Muscle of back (tissue), 11 donors: ENCODE data around the gene RPL22. TPM values are rescaled to one million over a fixed set of nuclear protein-coding genes. Genes with fewer than 3 reads are reported as not detected.

ENCODE experiments used
- DNase-seq, 3 donors: peaks; one replicate each; pipeline versions ENCODE4 v3.0.0 to v3.0.0-alpha.2; 2013
- polyA plus RNA-seq, 10 donors: library from polyadenylated mRNA; unstranded; fragments of 120-200 nt; gene quantifications; one replicate each; pipeline ENCODE4 v1.2.1, GENCODE V29; 2013; ENCODE audit not compliant: insufficient read length in 10 of 10

The RPL22 gene
- polyA plus RNA-seq, 10 donors = 567 to 780 (median 631) TPM

DNA sequence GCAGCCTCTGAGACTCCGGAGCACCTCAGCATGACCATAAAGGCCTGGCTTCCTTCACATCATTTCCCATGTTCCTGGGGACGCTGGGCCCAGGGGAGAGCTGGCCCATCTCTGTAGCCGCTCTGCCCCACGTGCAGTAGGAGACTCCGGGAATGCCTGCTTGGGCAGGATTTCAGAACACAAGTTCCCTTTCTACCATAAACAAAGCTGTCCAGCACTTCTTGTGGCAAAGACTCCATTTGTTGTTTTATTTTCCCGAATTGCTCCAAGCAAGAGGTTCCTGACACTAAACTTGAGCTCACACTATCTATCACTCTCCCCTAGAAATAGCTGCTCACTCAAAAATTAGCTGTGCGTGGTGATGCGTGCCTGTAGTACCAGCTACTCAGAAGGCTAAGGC lies 41.2 kb downstream of the RPL22 start:
- DNase-seq = no peak

DNA sequence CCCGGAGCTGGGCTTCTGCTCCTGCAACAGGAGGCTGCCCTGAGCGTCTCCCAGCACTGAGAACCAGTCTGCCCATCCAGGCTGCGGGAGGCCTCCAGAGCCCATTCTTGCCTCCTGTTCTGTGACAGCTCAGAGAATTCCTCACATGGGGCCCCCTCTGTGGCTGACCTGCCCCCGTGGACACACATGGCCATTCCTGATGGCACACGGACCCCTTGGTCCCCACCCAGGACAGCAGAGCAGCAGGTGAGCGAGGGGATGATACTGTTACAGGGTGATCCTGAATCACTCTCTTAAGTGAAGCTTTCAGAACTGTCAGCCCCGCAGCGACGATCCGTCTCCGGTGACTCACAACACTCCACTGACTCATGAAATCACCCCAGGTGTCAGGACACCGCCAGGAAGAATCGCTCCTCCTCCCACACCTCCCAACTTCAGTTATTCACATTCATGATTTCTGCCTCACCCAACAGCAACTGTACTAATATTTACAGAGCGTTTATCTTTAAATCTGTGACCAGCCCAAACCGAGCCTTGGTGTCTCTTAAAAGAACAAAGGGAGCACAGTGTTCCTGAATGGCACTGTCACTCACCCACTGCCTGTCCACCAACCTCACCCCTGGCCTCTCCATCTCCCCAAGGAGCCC lies 41.7 kb downstream of the RPL22 start:
- no peak for DNase-seq

DNA sequence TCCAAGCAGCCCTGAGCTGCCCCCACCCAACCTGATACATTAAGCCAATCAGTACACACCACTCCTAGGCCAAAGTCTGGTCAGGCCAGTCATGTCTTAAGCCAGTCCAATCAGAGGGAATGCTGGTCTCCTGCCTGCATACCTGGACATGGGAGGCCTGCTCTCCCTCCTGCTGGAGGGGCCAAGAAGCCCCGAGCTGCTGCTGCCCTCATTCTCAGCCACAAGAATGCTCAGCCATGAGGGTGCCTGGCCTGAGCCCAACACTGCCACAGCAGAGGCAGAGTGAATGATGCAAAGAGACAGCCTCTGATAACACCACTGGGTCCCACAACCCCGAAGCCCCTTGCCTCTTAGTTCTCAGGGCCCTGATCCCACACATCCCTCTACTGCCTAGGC lies 42.3 kb downstream of the RPL22 start:
- no peak for DNase-seq

DNA sequence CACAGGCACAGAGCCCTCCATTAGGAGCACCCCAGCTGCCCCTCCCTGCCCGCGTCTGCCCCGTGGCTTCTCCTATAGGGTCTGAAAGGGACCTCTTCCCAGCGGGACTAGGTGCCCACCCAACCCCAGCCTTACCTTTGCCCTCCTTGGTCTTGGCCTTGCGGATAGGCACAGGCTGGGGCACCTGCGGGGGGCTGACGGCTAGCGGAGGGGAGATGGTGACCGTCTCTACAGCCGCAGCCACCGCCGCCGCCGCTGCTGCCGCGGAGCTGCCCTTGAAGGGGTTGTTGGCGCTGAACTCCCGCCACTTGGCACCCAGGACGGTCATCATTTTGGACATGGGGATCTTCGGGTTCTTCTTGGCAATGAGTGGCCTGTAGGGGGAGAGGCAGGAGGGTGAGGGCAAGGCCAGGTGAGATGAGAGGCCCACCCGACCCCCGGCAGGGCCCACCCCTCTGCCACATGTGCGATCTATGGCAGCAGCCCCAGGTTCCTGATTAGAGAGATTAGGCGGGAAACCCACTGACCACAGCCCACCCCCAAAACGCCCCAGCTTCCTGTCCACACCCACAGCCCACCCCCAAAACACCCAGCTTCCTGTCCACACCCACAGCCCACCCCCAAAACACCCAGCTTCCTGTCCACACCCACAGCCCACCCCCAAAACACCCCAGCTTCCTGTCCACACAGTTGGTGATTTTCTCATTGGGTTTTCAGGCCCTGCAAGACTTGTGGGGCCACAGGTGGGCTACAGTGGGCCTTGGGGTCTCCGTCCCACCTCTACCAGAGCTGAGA lies 44.7 kb downstream of the RPL22 start:
- no peak for DNase-seq

DNA sequence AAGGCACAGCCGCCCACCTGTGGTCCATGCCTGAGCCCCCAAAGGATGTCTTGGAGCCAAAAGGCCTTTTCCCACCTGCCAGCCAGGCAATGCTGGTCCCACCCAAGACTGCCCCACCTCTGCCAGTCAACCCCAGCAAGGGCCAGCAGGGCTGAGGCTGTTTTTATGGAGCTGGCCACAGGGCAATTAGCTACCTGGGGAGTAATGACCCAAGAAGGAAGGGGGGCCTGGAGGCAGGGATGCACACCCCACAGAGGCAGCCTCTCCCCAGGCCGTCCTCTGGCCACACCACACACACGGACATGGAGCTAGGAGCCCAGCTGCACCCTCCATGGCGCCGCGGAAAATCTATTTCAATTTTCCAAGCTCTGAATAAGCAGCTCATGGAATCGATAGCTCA lies 46.5 kb downstream of the RPL22 start:
- no peak for DNase-seq

DNA sequence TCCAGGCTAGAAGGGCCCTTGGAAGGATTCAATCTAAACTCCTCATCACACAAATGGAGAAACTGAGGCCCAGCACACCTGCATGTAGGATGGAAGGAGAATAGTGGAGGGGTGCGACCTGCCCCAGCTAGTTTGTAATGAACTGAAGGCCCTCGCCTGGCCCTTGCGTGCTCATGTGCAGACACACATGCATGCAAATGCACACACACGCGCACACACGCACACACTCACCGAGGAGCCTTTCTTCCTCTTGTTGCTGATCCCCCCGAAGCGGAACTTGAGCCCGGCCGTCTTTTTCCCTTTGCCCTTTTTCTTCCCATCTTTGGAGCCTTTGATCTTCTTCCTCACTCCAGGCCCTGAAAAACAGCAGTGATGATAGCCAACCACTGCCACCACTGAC lies 47.2 kb downstream of the RPL22 start:
- DNase-seq = no peak

DNA sequence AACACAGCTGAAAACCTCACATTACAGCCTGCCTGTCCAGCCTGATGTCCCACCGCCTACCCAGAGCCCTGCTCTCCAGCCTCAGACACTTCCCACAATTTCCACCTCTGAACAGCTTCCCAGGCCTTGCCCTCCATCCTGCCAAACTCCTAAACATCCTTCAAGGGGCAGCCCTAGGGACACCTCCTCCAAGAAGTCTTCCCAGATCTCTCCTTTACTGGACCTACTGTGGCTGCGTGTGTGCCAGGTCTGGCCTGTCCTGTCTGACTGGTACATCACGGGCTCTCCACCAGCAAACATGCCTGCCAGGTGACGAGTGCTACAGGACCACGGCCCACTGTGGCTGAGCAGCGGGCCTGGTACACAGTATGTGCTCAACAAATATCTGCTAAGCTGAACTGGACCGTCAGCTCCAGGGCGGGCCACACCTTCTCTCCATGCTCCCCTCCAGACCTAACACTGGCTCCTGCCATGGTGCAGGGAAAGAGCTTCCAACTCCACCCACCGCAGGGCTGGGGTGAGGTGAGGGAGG lies 48.0 kb downstream of the RPL22 start:
- DNase-seq = no peak

DNA sequence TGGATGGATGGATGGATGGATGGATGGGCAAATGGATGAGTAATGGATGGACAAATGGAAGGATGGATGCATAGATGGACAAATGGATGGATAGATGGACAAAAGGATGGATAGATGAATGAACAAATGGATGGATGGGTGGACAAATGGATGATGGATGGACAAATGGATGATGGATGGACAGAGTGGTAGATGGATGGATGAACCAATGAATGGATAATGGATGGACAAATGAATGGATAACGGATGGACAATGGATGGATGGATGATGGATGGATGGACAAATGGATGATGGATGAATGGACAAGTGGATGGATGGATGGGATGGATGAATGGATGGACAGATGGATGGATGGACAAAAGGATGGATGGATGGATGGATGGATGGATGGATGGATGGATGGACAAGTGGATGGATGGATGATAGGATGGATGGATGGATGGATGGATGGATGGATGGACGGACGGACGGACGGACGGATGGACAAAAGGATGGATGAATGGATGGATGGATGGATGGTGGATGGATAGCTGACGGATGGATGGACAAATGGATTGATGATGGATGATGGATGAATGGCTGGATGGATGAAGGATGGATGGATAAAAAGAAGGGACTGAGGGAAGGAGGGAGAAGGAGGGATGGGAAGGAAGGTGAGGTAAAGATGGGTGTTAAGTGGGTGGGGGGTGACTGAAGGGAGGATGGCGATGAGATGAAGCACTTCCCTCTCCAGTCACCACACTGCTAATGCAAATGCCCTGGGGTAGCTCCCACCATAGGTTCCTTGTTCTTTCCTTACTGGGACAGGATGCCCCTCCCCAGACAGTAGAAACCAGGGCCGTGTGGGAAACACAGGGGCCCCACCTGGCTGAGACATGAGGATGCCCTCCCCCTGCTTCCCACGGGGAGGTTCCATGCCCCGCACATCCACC lies 49.1 kb downstream of the RPL22 start:
- no peak for DNase-seq

DNA sequence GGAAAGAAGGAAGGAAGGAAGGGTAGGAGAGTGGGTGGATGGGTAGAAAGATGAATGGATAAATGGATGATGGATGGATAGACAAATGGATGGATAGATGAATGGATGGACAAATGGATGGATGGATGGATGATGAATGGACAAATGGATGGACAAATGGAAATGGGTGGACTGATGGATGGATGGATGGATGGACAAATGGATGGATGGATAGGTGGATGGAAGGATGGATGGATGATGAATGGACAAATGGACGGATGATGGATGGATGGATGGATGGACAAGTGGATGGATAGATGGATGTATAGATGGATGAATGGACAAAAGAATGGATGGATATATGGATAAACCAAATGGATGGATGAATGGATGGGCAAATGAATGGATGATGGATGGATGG lies 49.8 kb downstream of the RPL22 start:
- no peak for DNase-seq

DNA sequence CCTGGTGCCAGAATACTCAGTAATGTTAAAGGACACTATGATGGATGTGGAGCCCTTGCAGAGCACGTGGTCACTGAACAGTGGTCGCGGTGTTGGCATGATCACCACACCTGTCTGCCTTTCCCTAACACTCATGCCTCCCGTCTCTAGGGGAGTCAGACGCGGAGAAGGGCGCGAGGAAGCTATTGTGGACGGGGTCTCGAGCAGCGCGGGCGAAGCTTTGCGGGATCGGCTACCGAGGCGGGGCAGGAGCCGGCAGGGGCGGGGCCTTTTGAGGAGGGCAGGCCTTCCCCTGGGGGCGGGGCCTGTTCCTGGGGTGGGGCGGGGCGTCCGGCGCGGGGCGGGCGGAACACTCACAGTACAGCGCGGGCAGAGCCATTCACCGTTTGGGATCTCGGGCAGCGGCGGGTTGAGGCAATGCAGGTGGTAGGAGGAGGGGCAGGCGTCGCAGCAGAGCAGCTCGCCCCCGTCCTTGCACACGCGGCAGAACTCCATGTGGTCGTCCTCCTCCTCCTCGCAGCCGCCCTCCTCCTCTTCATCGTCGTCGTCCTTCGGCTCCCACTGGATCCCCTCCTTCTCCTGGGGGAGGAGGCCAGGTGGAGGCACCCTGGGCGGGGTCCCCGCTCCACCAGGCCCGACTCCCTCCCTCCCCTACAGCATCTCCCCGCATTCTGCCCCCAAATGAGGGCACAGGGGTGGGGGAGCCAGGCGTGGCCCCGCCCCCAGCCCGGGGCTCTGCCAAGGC lies 50.7 kb downstream of the RPL22 start:
- peak in 1 of 3 donors; percentile 19 for DNase-seq

DNA sequence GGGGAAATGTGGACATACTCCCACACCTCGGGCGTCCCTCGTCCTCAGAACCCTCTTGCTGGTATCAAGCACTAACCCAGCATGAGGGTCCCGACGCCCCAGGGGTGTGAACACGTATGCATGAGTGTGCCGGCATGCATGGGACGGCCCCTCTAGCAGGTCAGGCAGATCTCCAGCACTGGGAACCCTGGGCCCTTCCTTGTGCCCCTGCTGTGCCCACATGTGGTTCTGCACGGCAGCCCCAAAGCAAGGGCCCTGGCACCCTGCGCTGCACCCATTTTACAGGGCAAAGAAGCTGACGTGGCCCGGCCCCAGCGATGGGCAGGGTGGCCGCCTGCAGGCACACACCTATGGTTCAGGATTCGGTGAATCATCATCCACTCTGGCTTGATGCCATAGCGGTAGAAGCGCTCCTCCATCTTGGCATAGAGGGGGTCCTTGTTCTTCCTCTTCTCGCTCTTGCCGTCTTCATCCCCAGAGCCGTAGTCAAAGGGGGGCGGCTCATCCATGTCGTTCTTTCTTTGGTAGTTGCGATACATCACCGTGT lies 53.5 kb downstream of the RPL22 start:
- no peak for DNase-seq

DNA sequence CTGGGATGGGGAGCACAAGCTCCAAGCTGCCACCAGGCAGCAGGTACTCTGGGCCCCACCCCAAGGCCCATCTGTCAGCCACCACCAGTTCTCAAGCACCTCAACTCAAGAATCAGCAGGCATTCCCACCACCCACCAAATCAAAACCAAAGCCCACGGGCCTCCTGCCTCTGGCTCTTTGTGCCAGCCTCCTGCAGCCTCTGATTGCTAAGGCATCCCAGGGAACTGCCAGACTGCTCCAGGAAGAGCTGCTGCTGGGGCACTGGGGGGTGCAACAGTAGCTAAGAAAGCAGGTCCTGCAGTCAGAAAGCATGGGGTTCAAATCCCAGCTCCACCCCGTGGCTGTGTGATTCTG lies 54.0 kb downstream of the RPL22 start:
- no peak for DNase-seq

DNA sequence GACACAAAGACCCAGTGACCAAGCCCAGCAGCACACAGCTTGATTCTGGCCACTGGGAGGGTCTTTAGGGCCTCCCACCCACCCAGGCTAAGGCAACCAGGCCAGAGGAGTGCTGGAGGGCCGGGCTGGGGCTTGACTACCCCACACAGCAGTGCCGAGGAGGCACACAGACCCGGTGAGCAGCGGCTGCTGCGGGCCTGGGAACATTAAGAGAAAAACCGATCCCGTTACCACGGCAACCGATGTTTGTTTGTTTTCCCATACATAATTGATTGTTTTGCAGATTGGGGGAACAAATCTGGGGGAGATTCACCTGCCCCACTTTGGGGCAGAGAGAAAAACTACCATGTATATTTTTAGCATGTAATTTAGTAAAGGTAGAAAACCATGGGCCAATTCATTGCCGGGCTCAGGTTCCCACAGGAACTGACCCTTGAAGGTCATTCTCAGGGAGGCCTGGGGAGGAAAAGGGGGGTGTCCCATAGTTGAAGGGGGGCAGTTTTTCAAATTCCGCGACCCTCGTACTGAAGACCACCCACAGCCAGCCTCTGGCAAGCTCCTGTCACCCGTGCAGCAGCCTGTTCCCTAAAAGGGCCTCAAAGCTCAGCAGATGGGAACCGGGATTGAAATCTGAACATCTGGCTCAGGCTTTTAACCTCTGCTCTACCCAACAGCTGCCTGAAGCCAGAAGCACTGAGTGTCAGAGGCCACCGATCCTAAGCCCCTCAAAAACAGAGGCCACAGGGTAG lies 54.6 kb downstream of the RPL22 start:
- DNase-seq = peak in 2 of 3 donors; percentile 10 to 66

DNA sequence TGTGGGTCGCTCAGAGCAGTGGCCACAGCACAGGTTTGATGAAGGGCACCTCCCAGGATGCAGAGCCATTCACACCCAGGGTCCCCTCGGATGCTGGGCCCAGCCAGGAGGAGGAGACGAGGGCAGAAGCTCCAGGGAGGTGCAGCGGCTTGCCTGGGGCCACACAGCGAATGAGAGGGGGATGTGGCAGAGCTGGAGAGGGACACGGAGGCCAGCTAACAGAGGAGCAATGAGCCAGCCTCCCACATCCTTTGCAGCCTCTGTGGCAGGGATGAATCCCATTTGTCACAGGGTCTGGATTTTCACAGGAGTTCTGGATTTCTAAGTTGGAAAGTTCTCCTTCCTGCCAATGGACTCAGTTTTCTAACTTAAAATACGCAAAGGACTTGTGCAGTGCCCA lies 55.2 kb downstream of the RPL22 start:
- DNase-seq = no peak

DNA sequence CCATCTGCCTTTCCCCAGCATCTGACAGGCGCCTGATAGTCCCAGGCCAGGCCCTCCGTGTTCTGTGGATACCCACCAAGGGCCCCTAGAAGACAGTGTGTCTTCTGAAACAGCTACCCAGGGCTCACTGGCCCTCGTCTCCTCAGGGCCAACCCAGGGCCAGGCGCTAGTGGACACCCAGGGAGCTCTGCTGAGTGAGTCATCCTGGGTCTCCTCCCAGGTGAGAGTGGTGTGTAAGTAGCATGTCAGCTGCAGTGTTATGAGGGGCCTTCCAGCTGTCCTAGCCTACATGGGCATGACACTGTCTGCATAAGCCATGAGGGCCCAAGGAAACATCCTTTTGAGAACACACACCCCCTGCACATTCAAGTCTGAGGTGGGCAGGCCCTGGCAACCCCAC lies 56.0 kb downstream of the RPL22 start:
- DNase-seq = no peak

DNA sequence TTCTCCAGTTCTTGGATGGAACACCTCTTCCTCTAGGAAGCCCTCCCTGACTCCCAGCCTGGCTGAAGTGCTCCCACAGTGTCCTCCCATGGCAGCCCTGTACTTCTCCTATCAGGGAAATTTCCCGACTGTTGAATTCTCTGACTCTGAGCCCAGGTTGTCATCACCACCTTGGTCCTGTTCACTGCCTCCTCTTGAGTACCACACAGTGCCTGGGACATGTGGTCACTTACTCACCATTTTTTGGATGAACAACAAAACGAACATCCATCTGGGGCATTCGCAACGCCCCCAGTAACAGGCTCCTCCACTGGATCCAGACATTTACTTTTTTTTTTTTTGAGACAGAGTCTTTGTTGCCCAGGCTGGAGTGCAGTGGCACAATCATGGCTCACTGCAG lies 56.7 kb downstream of the RPL22 start:
- DNase-seq = no peak

DNA sequence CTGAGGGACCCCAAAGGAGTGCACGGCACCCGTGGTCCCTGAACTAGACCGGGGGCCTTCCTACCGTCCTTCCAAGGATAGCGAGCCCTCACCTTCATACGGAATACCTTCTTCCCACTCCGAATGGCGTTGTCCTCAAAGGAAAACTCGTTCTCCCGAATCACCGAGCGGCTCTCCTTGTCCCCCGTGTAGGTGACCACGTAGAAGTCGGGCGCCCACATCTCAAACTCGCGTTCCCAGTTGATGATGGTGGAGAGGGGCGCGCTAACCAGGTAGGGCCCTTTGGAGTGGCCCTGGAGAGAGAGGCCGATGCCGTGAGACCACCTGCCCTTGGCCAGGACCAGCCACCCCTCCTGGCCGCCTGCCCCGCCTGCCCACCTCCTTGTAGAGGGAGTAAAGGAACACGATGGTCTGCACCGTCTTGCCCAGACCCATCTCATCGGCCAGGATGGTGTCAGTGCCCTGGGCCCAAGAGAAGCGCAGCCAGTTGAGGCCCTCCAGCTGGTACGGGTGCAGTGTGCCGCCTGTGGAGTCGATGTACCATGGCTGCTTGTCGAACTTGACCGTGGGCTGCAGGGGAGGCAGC lies 57.3 kb downstream of the RPL22 start:
- DNase-seq = no peak

DNA sequence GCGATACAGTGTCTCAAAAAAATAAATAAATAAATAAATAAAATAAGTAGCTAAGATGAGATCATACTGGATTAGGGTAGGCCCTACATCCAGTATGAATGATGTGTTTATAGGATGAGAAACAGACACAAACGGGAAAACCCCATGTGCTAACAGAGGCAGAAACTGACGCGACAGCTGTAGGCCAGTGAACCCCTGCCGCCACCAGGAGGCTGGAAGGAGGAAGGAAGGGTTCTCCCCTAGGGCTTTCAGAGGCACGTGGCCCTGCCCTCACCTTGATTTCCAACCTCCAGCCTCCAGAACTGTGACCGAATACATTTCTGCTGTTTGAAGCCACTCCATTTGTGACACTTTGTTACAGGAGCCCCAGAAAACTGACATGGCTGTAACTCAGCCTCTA lies 57.8 kb downstream of the RPL22 start:
- no peak for DNase-seq

DNA sequence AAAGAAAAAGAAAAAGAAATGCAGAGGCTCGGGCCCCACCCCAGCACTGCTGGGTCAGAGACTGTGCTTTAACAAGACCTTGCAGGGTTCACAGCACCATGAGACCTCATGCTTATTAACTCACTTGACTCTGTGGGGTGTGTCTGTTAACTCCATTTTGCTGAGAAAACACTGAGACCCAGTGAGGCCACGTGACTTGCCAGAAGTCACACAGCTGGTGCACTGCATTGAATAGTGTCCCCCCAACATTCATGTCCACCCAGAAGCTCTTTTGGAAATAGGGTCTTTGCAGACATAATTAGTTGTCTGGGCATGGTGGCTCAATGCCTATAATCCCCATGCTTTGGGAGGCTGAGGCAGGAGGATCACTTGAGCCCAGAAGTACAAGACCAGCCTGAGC lies 59.0 kb downstream of the RPL22 start:
- DNase-seq = no peak

DNA sequence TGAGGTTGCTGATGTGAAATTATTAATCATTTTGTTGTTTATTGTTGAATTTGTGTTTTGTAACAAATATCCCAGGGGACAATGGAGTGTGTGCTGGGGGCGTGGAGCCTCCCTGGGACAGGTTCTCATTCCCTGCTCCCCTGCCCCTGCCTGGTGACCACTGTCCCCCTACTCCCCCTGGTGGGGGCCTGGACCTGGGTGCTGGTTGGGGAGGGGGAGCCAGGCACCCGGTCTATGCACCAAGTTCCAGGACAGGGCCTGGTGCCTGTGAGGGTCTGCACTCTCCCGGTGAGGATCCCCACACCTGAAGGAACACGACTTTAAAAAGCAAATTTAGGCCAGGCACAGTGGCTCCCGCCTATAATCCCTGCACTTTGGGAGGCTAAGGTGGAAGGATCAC lies 61.6 kb downstream of the RPL22 start:
- DNase-seq = no peak
